Sigmoid colon (tissue), 4 donors: ENCODE data around the gene GABBR2.

Source experiments
- CTCF ChIP-seq, 4 experiments: fragments of 450-650 bp in 3 of 4; fragments of 200-600 bp in 1 of 4; IDR thresholded peaks; one replicate each; pipeline ENCODE4 v1.5.1; 2016 to 2019; ENCODE audit warnings: antibody characterized with exemption in 4 of 4, mild to moderate bottlenecking in 3 of 4, moderate library complexity in 2 of 4
- POLR2A ChIP-seq, 2 donors: fragments of 450-650 bp; IDR thresholded peaks; one replicate each; pipeline ENCODE4 v1.6.1; 2016; ENCODE audit warnings: antibody characterized with exemption in 2 of 2, mild to moderate bottlenecking in 2 of 2, moderate library complexity in 2 of 2
- POLR2AphosphoS5 ChIP-seq, 4 donors: sonication (generic); formaldehyde crosslinking; IDR thresholded peaks; one replicate each; pipeline ENCODE4 v1.6.1; 2017; ENCODE audit warnings: antibody characterized with exemption in 4 of 4

DNA sequence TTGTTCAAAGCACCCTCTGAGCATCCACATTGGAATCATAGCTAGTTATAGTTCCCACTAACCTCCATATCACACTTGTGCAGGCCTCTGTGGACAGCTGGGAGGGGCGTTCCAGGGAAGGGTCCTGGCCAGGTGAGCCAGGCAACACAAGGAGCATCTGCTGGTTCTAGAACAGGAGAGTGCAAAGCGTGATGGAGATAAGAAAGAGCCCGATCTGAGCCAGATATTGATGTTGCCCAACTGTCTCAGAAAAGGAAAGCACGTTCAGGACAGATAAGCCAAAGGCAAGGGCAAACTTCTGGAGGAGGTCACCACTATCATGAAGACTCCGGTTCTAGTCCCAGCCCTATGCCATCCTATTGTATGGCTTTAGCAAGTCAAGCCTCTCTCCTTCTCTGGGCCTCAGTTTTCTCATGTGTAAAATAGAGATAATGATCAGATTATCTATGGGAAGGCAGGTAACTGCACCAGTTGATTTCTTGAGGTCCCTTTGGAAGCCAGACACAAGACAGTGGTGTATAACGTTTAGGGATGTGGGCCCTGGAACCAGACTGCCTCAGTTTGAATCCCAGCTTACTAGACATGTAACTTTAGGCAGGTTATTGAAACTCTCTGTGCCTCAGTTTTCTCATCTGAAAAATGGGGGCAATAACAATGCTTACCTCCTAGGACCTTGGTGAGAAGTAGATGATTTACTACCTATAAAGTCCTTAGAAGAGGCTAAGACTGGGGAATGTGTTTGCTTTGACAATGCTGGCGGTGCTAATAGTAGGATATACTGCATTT is 19.8 kb downstream of the GABBR2 start:
- no peak for TF ChIP-seq POLR2AphosphoS5 (IDR thresholded peaks at IDR 0.05)
- TF ChIP-seq POLR2A (IDR thresholded peaks at IDR 0.05) = no peak
- no peak for TF ChIP-seq CTCF (IDR thresholded peaks at IDR 0.05)
